H1 (cell line): ENCODE data around the gene ADGRL4. TPM values are rescaled to one million over a fixed set of nuclear protein-coding genes. Genes with fewer than 3 reads are reported as not detected.

Experiments used
- CTCF ChIA-PET: fragments of 300-600 bp; sonication (Branson Sonifier 250); formaldehyde crosslinking; loops from one replicate; lab custom pipeline; 2021; ENCODE audit not compliant: partially characterized antibody; lab: Charles Lee
- POLR2A ChIA-PET: fragments of 300-600 bp; sonication (Branson Sonifier 250); formaldehyde crosslinking; loops from one replicate; lab custom pipeline; 2021; ENCODE audit warnings: inconsistent platforms; ENCODE audit not compliant: partially characterized antibody; lab: Charles Lee
- DNase-seq, 2 experiments: peaks; one replicate each; pipeline versions ENCODE4 v3.0.0 to v3.0.0-alpha.2; 2010 to 2022; ENCODE audit warnings: low spot score in 2 of 2, low read depth in 1 of 2, mixed read lengths in 1 of 2
- FAIRE-seq: peaks from 2 replicates; lab custom pipeline; 2011; peaks lifted over from hg19 to GRCh38; lab: Jason Lieb, UNC
- H2AFZ ChIP-seq: 2 replicates; pipeline ENCODE4 v1.8.1; 2012; ENCODE audit warnings: low read length, inconsistent platforms
- H2AK5ac ChIP-seq: 2 replicates; pipeline ENCODE4 v1.6.1; 2013; ENCODE audit warnings: low read depth, low read length
- H2BK120ac ChIP-seq: replicated peaks from 2 replicates; pipeline ENCODE3; 2013; ENCODE audit warnings: low read depth, low read length, inconsistent platforms
- H2BK12ac ChIP-seq: 2 replicates; pipeline ENCODE4 v1.6.1; 2013; ENCODE audit warnings: low read depth, low read length
- H2BK15ac ChIP-seq: 2 replicates; pipeline ENCODE4 v1.6.1; 2013; ENCODE audit warnings: low read length
- H2BK20ac ChIP-seq: 2 replicates; pipeline ENCODE4 v1.6.1; 2013; ENCODE audit warnings: low read length
- H2BK5ac ChIP-seq: 2 replicates; pipeline ENCODE4 v1.6.1; 2013; ENCODE audit warnings: low read depth, low read length
- H3K14ac ChIP-seq: 2 replicates; pipeline ENCODE4 v1.6.1; 2013; ENCODE audit warnings: inconsistent platforms; ENCODE audit not compliant: insufficient read length
- H3K18ac ChIP-seq: 2 replicates; pipeline ENCODE4 v1.6.1; 2013; ENCODE audit warnings: low read length; ENCODE audit errors: extremely low read depth
- H3K23ac ChIP-seq: 2 replicates; pipeline ENCODE4 v1.6.1; 2013; ENCODE audit warnings: inconsistent platforms; ENCODE audit not compliant: insufficient read length
- H3K23me2 ChIP-seq: 2 replicates; pipeline ENCODE4 v1.6.1; 2013; ENCODE audit warnings: low read depth, low read length
- H3K27ac ChIP-seq: 2 replicates; pipeline ENCODE4 v1.6.1; 2011; ENCODE audit warnings: low read depth, low read length, inconsistent platforms
- H3K27me3 ChIP-seq, 4 experiments: replicated peaks in 1 of 4; 1 replicate in 1 of 4; 2 replicates in 3 of 4; pipeline versions ENCODE4 v1.6.1 to v1.8.1; 2011 to 2013; ENCODE audit warnings: low read length in 3 of 4, mild to moderate bottlenecking in 3 of 4, inconsistent platforms in 2 of 4, mixed read lengths in 2 of 4, moderate library complexity in 1 of 4; ENCODE audit not compliant: control insufficient read depth in 3 of 4, insufficient read depth in 3 of 4; ENCODE audit errors: extremely low read depth in 1 of 4
- H3K36me3 ChIP-seq, 4 experiments: 2 replicates each; pipeline versions ENCODE4 v1.6.1 to v1.8.1; 2011 to 2013; ENCODE audit warnings: mild to moderate bottlenecking in 4 of 4, low read length in 3 of 4, moderate library complexity in 2 of 4, control low read depth in 1 of 4, inconsistent platforms in 1 of 4; ENCODE audit not compliant: insufficient read depth in 4 of 4, control insufficient read depth in 2 of 4
- H3K4ac ChIP-seq: replicated peaks from 2 replicates; pipeline ENCODE3; 2013; ENCODE audit warnings: low read length, low read depth, mixed read lengths, inconsistent platforms; ENCODE audit not compliant: insufficient read length
- H3K4me1 ChIP-seq, 4 experiments: replicated peaks in 1 of 4; 1 replicate in 1 of 4; 2 replicates in 3 of 4; pipeline versions ENCODE4 v1.6.1 to v1.8.1; 2011 to 2013; ENCODE audit warnings: low read length in 3 of 4, inconsistent platforms in 2 of 4, mixed read lengths in 1 of 4; ENCODE audit not compliant: insufficient read depth in 4 of 4, control insufficient read depth in 3 of 4
- H3K4me2 ChIP-seq, 2 experiments: 2 replicates each; pipeline versions ENCODE4 v1.6.1 to v1.8.1; 2011 to 2013; ENCODE audit warnings: low read depth in 2 of 2, low read length in 2 of 2, control low read depth in 1 of 2, inconsistent platforms in 1 of 2, mild to moderate bottlenecking in 1 of 2; ENCODE audit not compliant: insufficient read depth in 1 of 2
- H3K4me3 ChIP-seq, 4 experiments: fragments of 200-600, 300-600 bp in 1 of 4; sonication (generic), shearing (Covaris generic), sonication (Bioruptor Twin) in 1 of 4; 2 replicates each; pipeline versions ENCODE4 v1.5.1 to v1.8.1; 2011 to 2016; ENCODE audit warnings: low read length in 4 of 4, low read depth in 3 of 4, control low read depth in 2 of 4, inconsistent platforms in 2 of 4, mild to moderate bottlenecking in 2 of 4, mixed read lengths in 1 of 4, moderate library complexity in 1 of 4; ENCODE audit not compliant: insufficient read depth in 2 of 4; ENCODE audit errors: extremely low read depth in 1 of 4
- H3K56ac ChIP-seq: replicated peaks from 2 replicates; pipeline ENCODE3; 2013; ENCODE audit warnings: low read depth, mild to moderate bottlenecking, mixed read lengths, low read length, inconsistent platforms; ENCODE audit not compliant: insufficient read length
- H3K79me1 ChIP-seq: 2 replicates; pipeline ENCODE4 v1.6.1; 2013; ENCODE audit warnings: low read depth, low read length, control low read depth
- H3K79me2 ChIP-seq, 2 experiments: 2 replicates each; pipeline versions ENCODE4 v1.6.1 to v1.8.1; 2012 to 2013; ENCODE audit warnings: low read length in 2 of 2, mild to moderate bottlenecking in 2 of 2, inconsistent platforms in 1 of 2; ENCODE audit not compliant: insufficient read depth in 2 of 2, control insufficient read depth in 1 of 2
- H3K9ac ChIP-seq, 4 experiments: replicated peaks in 1 of 4; 1 replicate in 1 of 4; 2 replicates in 3 of 4; pipeline versions ENCODE4 v1.6.1 to v1.8.1; 2011 to 2013; ENCODE audit warnings: low read depth in 3 of 4, low read length in 3 of 4, control low read depth in 2 of 4, mild to moderate bottlenecking in 2 of 4, moderate library complexity in 2 of 4, inconsistent platforms in 1 of 4; ENCODE audit errors: extremely low read depth in 1 of 4
- H3K9me3 ChIP-seq, 2 experiments: 2 replicates each; pipeline versions ENCODE4 v1.6.1 to v1.8.1; 2012 to 2013; ENCODE audit warnings: mild to moderate bottlenecking in 2 of 2, moderate library complexity in 2 of 2, control low read depth in 1 of 2, inconsistent platforms in 1 of 2, low read depth in 1 of 2, low read length in 1 of 2, mixed read lengths in 1 of 2; ENCODE audit not compliant: insufficient read depth in 2 of 2
- H4K20me1 ChIP-seq, 2 experiments: replicated peaks in 1 of 2; 2 replicates each; pipeline versions ENCODE3 to v1.8.1; 2011 to 2013; ENCODE audit warnings: inconsistent platforms in 2 of 2, low read length in 2 of 2, mild to moderate bottlenecking in 1 of 2; ENCODE audit not compliant: insufficient read depth in 2 of 2, control insufficient read depth in 1 of 2
- H4K5ac ChIP-seq: 2 replicates; pipeline ENCODE4 v1.6.1; 2013; ENCODE audit warnings: low read length, low read depth, mixed read lengths, inconsistent platforms; ENCODE audit not compliant: insufficient read length
- H4K8ac ChIP-seq: 2 replicates; pipeline ENCODE4 v1.8.0; 2013; ENCODE audit warnings: mild to moderate bottlenecking, moderate library complexity, low read length, inconsistent platforms; ENCODE audit not compliant: insufficient read depth; ENCODE audit errors: extremely low read depth
- H4K91ac ChIP-seq: replicated peaks from 2 replicates; pipeline ENCODE3; 2013; ENCODE audit warnings: low read length, mixed read lengths, inconsistent platforms; ENCODE audit not compliant: insufficient read length
- CREB1 ChIP-seq: IDR thresholded peaks from 2 replicates; pipeline ENCODE4 v1.6.1; 2012; ENCODE audit warnings: inconsistent platforms
- WGBS, 2 experiments: shearing (Covaris generic) in 1 of 2; methylation state at CpG; one replicate each; pipeline versions ENCODE4 v1.1.6 to v1.1.7; 2013 to 2015; ENCODE audit warnings: low lambda C conversion rate in 2 of 2, mixed read lengths in 2 of 2, inconsistent platforms in 1 of 2, low coverage in 1 of 2, missing lambda C conversion rate in 1 of 2; ENCODE audit not compliant: insufficient replicate concordance in 2 of 2, insufficient coverage in 1 of 2, insufficient read length in 1 of 2; ENCODE audit errors: extremely low coverage in 1 of 2, missing lambda C conversion rate in 1 of 2; 5-methylcytosine and 5-hydroxymethylcytosine counted together
- polyA plus RNA-seq, 7 experiments: library from polyadenylated mRNA; depleted of rRNA in 3 of 7; stranded (reverse) in 5 of 7; unstranded in 2 of 7; fragments of >200 nt in 5 of 7; fragments of 200-250 nt in 2 of 7; gene quantifications; 1 replicate in 5 of 7; 2 replicates in 1 of 7; 4 replicates in 1 of 7; pipeline versions ENCODE4 v1.2.1 to v1.2.3, GENCODE V29; 2011 to 2013; ENCODE audit warnings: missing spikeins in 2 of 7, mixed read lengths in 2 of 7
- total RNA-seq: library from RNA; stranded (reverse); fragmentation: NEBNext Ultra II Directional; extraction: Animal tissue kit (Norgen Biotek cat#: 25700); gene quantifications from 2 replicates; pipeline ENCODE4 v1.2.1, GENCODE V29; 2021

Gene ADGRL4
- total and polyA plus RNA-seq, 2 of the 8 experiments (the other 6 are each of a cell fraction or from before 2014, with no cell fraction given), result 0.60 to 0.97 TPM

DNA sequence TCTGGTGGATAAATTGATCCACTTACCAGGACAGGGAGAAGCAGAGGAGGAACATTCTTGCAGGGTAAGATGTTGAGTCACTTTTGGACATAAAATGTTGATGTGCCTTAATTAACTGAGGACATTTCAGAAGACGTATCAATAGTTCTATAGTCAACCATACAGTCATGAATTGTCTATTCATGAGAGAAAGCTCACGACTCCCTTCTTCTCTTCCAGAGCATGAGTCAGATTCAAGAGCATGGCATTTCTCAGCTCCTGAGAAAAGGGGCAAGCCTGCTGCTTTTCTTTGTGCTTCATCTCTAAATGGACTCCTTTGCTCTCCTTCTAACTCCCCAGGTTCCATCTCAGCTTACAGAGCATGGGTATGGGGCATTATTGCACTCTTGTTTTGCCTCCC is 55.7 kb downstream of the ADGRL4 start:
- Histone ChIP-seq H3K36me3 (no peaks in the 10 kb centered on the region), H2BK120ac (no peak overlapping the region), H2BK15ac (no peak overlapping the region), H3K4me1 (no peaks in the 10 kb centered on the region), H3K56ac (no peak overlapping the region), H3K79me2 (no peaks in the 10 kb centered on the region), H3K9ac (no peak overlapping the region; a peak in 1 of 7 replicates), H3K4ac (no peak overlapping the region), H3K23me2 (no peaks in the 10 kb centered on the region), H2AK5ac (no peak overlapping the region), H3K4me3 (no peak overlapping the region), H3K79me1 (no peaks in the 10 kb centered on the region), H4K5ac (no peak overlapping the region), H4K20me1 (no peaks in the 10 kb centered on the region), H3K18ac (no peak overlapping the region), H3K27me3 (no peaks in the 10 kb centered on the region), H3K27ac (no peak overlapping the region), H3K14ac (no peak overlapping the region), H3K4me2 (no peak overlapping the region), H2BK20ac (no peak overlapping the region), H3K9me3 (no peaks in the 10 kb centered on the region), H2BK12ac (no peak overlapping the region), H2BK5ac (no peak overlapping the region), H2AFZ (no peak overlapping the region), H3K23ac (no peak overlapping the region), H4K8ac (no peak overlapping the region), H4K91ac (no peak overlapping the region)
- CTCF ChIA-PET, result no interaction called here
- no peak for DNase-seq
- TF ChIP-seq CREB1, result no peak
- POLR2A ChIA-PET, result no interaction called here
- 87% methylated on average over 2 of the region's 2 CpGs; no CpG with 5 or more reads in 1 of the 2 experiments for WGBS, 2 experiments
- no peak for FAIRE-seq
